ENCODE results near the gene EPB41L3.
"Not testable (repeated sequence)": the region's sequence is repeated elsewhere in the genome, so short reads cannot be mapped to it uniquely, and the experiment has no call there.

Gene EPB41L3

DNA sequence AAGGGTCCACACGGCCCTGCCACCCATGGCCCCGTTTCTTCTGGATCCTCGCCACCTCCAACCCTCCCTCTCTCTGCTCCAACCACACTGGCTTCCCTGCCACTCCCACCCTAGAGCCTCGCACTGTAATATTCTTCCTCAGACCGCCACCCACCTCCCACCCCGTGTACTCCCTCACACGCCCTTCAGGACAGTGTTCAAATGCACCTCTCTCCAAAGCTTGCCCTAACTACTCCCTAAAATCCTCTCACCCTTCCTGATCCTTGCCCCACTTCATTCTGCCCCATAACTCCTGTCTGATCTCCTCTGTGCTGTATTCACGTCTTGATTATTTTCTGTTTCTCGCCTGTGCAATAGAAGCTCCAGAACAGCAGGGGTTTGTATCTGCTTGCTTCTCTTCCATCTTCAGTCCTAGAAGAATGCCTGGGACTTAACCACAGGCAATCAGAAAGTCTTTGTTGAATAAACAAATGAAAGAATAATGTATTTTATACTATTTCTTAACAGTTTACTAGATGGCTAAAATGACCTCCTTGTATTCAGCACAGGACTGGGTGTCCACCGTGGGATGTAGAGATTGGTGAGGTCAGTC lies 25.5 kb downstream of the EPB41L3 start:
- H3K4me3 ChIP-seq (ENCODE audit: insufficient read depth, low read depth, low read length, poor library complexity, severe bottlenecking), result no peak overlapping the region
- no peaks in the 10 kb centered on the region for H3K36me3 ChIP-seq (ENCODE audit: control insufficient read depth, insufficient read depth, low read length)
- no peak for DNase-seq
- no peaks in the 10 kb centered on the region for H3K4me1 ChIP-seq (ENCODE audit: control insufficient read depth, insufficient read depth, low read length, poor library complexity, severe bottlenecking)
- no peaks in the 10 kb centered on the region for H3K9me3 ChIP-seq (ENCODE audit: control insufficient read depth, low read length)
- no peaks in the 10 kb centered on the region for H3K27me3 ChIP-seq (replicated peaks; ENCODE audit: control insufficient read depth, insufficient read depth, low read length, poor library complexity, severe bottlenecking)
- H3K27ac ChIP-seq (ENCODE audit: insufficient read depth, low read length, poor library complexity, severe bottlenecking), result no peak overlapping the region

- Histone ChIP-seq H3K36me3 (ENCODE audit: control insufficient read depth, insufficient read depth, low read length) (no peaks in the 10 kb centered on the region), H3K27ac (ENCODE audit: insufficient read depth, low read length, poor library complexity, severe bottlenecking) (no peak overlapping the region), H3K9me3 (ENCODE audit: control insufficient read depth, low read length) (no peaks in the 10 kb centered on the region), H3K4me1 (ENCODE audit: control insufficient read depth, insufficient read depth, low read length, poor library complexity, severe bottlenecking) (no peaks in the 10 kb centered on the region), H3K4me3 (ENCODE audit: insufficient read depth, low read depth, low read length, poor library complexity, severe bottlenecking) (no peak overlapping the region), H3K27me3 (replicated peaks; ENCODE audit: control insufficient read depth, insufficient read depth, low read length, poor library complexity, severe bottlenecking) (no peaks in the 10 kb centered on the region)
- DNase-seq, result no peak
Observed at GRCh38 chr18:5516841-5517240, 27.0 kb downstream of the EPB41L3 start.

DNA sequence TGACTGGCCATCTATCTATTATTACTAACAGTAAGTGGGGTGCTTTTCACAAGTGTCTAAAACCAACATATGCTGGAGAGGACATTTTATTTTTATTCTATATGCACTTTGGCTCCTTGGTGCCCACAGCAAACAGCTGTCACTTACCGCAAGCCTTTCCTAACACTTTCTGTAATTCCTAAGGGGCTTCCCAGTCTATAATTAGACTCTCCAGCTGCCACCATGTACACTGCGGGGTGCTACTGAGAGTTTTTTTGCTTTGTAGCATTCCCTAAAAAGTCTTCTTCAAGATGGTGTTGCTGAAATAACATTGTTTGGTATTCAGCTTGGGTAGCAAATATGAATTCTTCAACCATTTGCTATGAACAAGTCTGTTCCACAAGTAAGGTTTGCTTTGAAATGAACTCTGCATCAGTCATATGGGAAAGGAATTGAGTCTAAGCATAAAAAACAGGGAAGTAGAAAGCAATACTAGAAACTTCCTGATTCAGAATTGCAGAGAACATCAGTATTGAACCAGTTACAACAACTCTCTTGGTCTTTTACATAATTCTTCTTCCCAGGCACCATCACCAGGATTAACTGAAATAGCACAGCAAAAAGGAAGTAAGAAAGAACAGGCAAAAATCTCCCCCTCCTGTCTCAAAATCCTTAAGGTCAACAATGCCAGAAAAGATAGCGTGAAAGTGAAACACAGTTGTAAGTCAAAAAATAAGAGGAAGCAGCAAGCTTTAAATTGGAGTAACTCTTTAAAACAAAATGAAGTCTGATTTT lies 28.6 kb downstream of the EPB41L3 start:
- H3K9me3 ChIP-seq (ENCODE audit: control insufficient read depth, low read length), result no peaks in the 10 kb centered on the region
- no peak overlapping the region for H3K27ac ChIP-seq (ENCODE audit: insufficient read depth, low read length, poor library complexity, severe bottlenecking)
- DNase-seq, result no peak
- H3K4me1 ChIP-seq (ENCODE audit: control insufficient read depth, insufficient read depth, low read length, poor library complexity, severe bottlenecking), result no peaks in the 10 kb centered on the region
- H3K36me3 ChIP-seq (ENCODE audit: control insufficient read depth, insufficient read depth, low read length), result no peaks in the 10 kb centered on the region
- H3K4me3 ChIP-seq (ENCODE audit: insufficient read depth, low read depth, low read length, poor library complexity, severe bottlenecking), result no peak overlapping the region
- no peaks in the 10 kb centered on the region for H3K27me3 ChIP-seq (replicated peaks; ENCODE audit: control insufficient read depth, insufficient read depth, low read length, poor library complexity, severe bottlenecking)

DNA sequence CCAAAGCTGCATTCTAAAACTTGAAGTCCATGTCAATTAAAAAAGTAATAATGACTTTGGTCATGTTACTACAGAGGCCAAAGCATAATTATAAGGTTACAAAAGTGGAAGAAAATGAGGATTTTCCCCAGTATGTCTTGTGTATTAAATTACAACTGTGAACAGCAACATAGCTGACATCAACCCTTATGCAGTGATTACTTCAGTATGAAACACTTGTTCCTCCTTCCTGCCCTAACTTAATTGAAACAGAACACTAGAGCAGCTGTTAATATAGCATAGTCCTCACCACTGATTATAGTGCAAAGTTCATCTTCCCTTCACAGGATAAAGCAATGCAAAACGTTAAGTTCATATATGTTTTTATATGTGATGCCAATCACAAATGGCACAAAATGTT lies 29.9 kb downstream of the EPB41L3 start:
- Histone ChIP-seq H3K36me3 (ENCODE audit: control insufficient read depth, insufficient read depth, low read length) (no peaks in the 10 kb centered on the region), H3K4me3 (ENCODE audit: insufficient read depth, low read depth, low read length, poor library complexity, severe bottlenecking) (no peak overlapping the region), H3K27ac (ENCODE audit: insufficient read depth, low read length, poor library complexity, severe bottlenecking) (no peak overlapping the region), H3K9me3 (ENCODE audit: control insufficient read depth, low read length) (no peaks in the 10 kb centered on the region), H3K4me1 (ENCODE audit: control insufficient read depth, insufficient read depth, low read length, poor library complexity, severe bottlenecking) (no peaks in the 10 kb centered on the region), H3K27me3 (replicated peaks; ENCODE audit: control insufficient read depth, insufficient read depth, low read length, poor library complexity, severe bottlenecking) (no peaks in the 10 kb centered on the region)
- no peak for DNase-seq

DNA sequence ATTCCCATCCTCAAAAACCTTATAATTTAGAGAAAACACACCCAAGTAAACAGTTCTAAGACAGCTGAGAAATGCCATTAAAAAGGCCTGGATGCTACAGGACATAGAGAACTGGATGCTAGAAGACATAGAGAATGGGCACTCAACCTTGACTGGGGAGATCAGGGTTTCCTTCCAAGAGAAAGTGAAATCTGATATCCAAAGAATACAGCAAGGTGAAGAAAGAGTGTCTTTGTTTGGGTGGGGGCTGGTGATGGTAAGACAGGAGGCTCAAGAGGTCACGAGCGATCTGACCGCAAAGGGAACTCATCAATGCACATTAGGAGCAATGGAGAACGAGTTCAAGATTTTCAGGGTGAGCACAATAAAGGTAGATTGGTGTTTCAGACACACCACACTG lies 31.6 kb downstream of the EPB41L3 start:
- no peak for DNase-seq

DNA sequence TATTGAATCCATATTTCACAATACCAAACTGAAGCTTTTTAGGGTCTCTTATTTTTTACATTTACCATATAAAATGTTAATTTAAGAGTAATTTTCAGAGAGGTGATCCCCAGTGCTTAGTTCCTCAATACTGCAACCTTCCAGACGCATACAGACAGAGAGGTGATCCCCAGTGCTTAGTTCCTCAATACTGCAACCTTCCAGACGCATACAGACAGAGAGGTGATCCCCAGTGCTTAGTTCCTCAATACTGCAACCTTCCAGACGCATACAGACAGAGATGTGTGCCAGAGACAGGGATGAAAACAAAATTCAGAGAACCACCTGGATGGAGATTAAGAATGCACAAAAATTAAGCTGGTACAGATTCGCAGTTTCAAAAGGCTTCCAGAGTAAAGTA lies 32.3 kb downstream of the EPB41L3 start:
- not testable (repeated sequence) for H3K4me3 ChIP-seq (ENCODE audit: insufficient read depth, low read depth, low read length, poor library complexity, severe bottlenecking); DNase-seq; H3K36me3 ChIP-seq (ENCODE audit: control insufficient read depth, insufficient read depth, low read length); H3K27ac ChIP-seq (ENCODE audit: insufficient read depth, low read length, poor library complexity, severe bottlenecking); H3K9me3 ChIP-seq (ENCODE audit: control insufficient read depth, low read length); H3K27me3 ChIP-seq (replicated peaks; ENCODE audit: control insufficient read depth, insufficient read depth, low read length, poor library complexity, severe bottlenecking); H3K4me1 ChIP-seq (ENCODE audit: control insufficient read depth, insufficient read depth, low read length, poor library complexity, severe bottlenecking)

More for the DNA sequence above, 31.6 kb downstream of the EPB41L3 start:
- no peaks in the 10 kb centered on the region for H3K36me3 ChIP-seq (ENCODE audit: control insufficient read depth, insufficient read depth, low read length)
- no peaks in the 10 kb centered on the region for H3K27me3 ChIP-seq (replicated peaks; ENCODE audit: control insufficient read depth, insufficient read depth, low read length, poor library complexity, severe bottlenecking)
- H3K27ac ChIP-seq (ENCODE audit: insufficient read depth, low read length, poor library complexity, severe bottlenecking), result no peak overlapping the region
- H3K9me3 ChIP-seq (ENCODE audit: control insufficient read depth, low read length), result no peaks in the 10 kb centered on the region
- H3K4me1 ChIP-seq (ENCODE audit: control insufficient read depth, insufficient read depth, low read length, poor library complexity, severe bottlenecking), result no peaks in the 10 kb centered on the region
- no peak overlapping the region for H3K4me3 ChIP-seq (ENCODE audit: insufficient read depth, low read depth, low read length, poor library complexity, severe bottlenecking)

GRCh38 chr18:5510135-5510846 lies 33.5 kb downstream of the EPB41L3 start:
- Histone ChIP-seq H3K4me1 (ENCODE audit: control insufficient read depth, insufficient read depth, low read length, poor library complexity, severe bottlenecking) (no peaks in the 10 kb centered on the region), H3K36me3 (ENCODE audit: control insufficient read depth, insufficient read depth, low read length) (no peaks in the 10 kb centered on the region), H3K4me3 (ENCODE audit: insufficient read depth, low read depth, low read length, poor library complexity, severe bottlenecking) (no peak overlapping the region), H3K9me3 (ENCODE audit: control insufficient read depth, low read length) (no peaks in the 10 kb centered on the region), H3K27me3 (replicated peaks; ENCODE audit: control insufficient read depth, insufficient read depth, low read length, poor library complexity, severe bottlenecking) (no peaks in the 10 kb centered on the region), H3K27ac (ENCODE audit: insufficient read depth, low read length, poor library complexity, severe bottlenecking) (no peak overlapping the region)
- DNase-seq, result no peak

GRCh38 chr18:5508821-5509220 lies 35.0 kb downstream of the EPB41L3 start:
- H3K36me3 ChIP-seq (ENCODE audit: control insufficient read depth, insufficient read depth, low read length), result no peaks in the 10 kb centered on the region

DNA sequence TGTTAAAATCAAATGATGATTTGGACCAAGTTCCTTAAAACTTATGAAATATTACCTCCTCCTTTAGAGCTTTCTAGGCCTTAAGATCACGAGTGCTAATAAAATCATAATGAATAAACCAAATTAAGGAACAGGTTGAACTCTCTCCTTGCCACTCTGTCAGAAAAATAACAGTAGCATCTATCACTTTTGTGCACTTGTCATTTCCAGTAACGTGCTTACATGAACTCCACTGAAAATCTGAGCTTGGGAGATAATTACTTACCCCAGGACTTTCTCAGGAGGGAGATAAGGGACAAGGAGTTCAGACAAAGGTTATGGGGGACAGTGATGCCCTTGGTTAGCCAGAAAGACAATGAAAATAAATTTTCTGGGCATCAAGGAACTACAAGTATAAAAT lies 36.0 kb downstream of the EPB41L3 start:
- Histone ChIP-seq H3K27ac (ENCODE audit: insufficient read depth, low read length, poor library complexity, severe bottlenecking) (no peak overlapping the region), H3K4me1 (ENCODE audit: control insufficient read depth, insufficient read depth, low read length, poor library complexity, severe bottlenecking) (no peaks in the 10 kb centered on the region), H3K4me3 (ENCODE audit: insufficient read depth, low read depth, low read length, poor library complexity, severe bottlenecking) (no peak overlapping the region), H3K36me3 (ENCODE audit: control insufficient read depth, insufficient read depth, low read length) (no peaks in the 10 kb centered on the region), H3K27me3 (replicated peaks; ENCODE audit: control insufficient read depth, insufficient read depth, low read length, poor library complexity, severe bottlenecking) (no peaks in the 10 kb centered on the region), H3K9me3 (ENCODE audit: control insufficient read depth, low read length) (no peaks in the 10 kb centered on the region)
- DNase-seq, result no peak

More at GRCh38 chr18:5508821-5509220, 35.0 kb downstream of the EPB41L3 start:
- Histone ChIP-seq H3K27ac (ENCODE audit: insufficient read depth, low read length, poor library complexity, severe bottlenecking) (no peak overlapping the region), H3K9me3 (ENCODE audit: control insufficient read depth, low read length) (no peaks in the 10 kb centered on the region), H3K4me3 (ENCODE audit: insufficient read depth, low read depth, low read length, poor library complexity, severe bottlenecking) (no peak overlapping the region), H3K4me1 (ENCODE audit: control insufficient read depth, insufficient read depth, low read length, poor library complexity, severe bottlenecking) (no peaks in the 10 kb centered on the region), H3K27me3 (replicated peaks; ENCODE audit: control insufficient read depth, insufficient read depth, low read length, poor library complexity, severe bottlenecking) (no peaks in the 10 kb centered on the region)
- DNase-seq, result no peak

DNA sequence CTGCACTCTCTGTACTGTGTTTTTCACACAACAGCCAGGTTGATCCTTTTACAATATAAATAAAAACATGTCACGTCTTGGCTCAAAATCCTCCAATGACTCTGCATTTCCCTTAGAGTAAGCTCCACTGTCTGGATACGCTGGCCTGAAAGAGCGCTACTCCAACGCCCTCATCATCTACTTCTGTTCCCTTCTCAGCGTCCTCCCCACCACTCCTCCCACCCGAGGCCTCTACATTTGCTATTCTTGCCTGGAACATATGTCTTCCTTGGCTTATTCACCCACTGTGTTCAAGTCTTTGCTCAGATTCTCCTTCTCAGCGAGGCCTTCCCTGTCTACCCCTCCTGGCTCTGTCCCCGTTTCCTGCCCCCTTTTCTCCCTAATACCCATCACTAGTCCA lies 37.6 kb downstream of the EPB41L3 start:
- Histone ChIP-seq H3K4me1 (ENCODE audit: control insufficient read depth, insufficient read depth, low read length, poor library complexity, severe bottlenecking) (no peaks in the 10 kb centered on the region), H3K36me3 (ENCODE audit: control insufficient read depth, insufficient read depth, low read length) (no peaks in the 10 kb centered on the region)

More for the DNA sequence above, 37.6 kb downstream of the EPB41L3 start:
- no peak overlapping the region for H3K27ac ChIP-seq (ENCODE audit: insufficient read depth, low read length, poor library complexity, severe bottlenecking)
- H3K4me3 ChIP-seq (ENCODE audit: insufficient read depth, low read depth, low read length, poor library complexity, severe bottlenecking), result no peak overlapping the region
- DNase-seq, result no peak
- no peaks in the 10 kb centered on the region for H3K9me3 ChIP-seq (ENCODE audit: control insufficient read depth, low read length)
- H3K27me3 ChIP-seq (replicated peaks; ENCODE audit: control insufficient read depth, insufficient read depth, low read length, poor library complexity, severe bottlenecking), result no peaks in the 10 kb centered on the region

All from effector memory CD4-positive, alpha-beta T cell (primary cell).